Sigmoid colon (tissue), 7 donors: ENCODE results near the gene BBS2. TPM values are rescaled to one million over a fixed set of nuclear protein-coding genes. Genes with fewer than 3 reads are reported as not detected.

Experiments used
- DNase-seq: peaks from one replicate; pipeline ENCODE4 v3.0.0-alpha.2; 2019
- H3K27ac ChIP-seq, 4 donors: fragments of 200-600 bp; sonication (generic); one replicate each; pipeline ENCODE4 v1.5.1; 2016 to 2019; ENCODE audit warnings: mild to moderate bottlenecking in 1 of 4
- H3K27me3 ChIP-seq, 3 donors: fragments of 200-600 bp; sonication (generic); one replicate each; pipeline ENCODE4 v1.5.1; 2019; ENCODE audit warnings: mild to moderate bottlenecking in 1 of 3
- H3K36me3 ChIP-seq, 4 donors: fragments of 200-600 bp; sonication (generic); one replicate each; pipeline ENCODE4 v1.5.1; 2016 to 2019
- H3K4me1 ChIP-seq, 4 donors: fragments of 200-600 bp; sonication (generic); one replicate each; pipeline ENCODE4 v1.5.1; 2017 to 2019
- H3K4me3 ChIP-seq, 4 donors: fragments of 200-600 bp; sonication (generic); one replicate each; pipeline ENCODE4 v1.5.1; 2017 to 2019; ENCODE audit warnings: mild to moderate bottlenecking in 2 of 4, moderate library complexity in 1 of 4
- H3K9me3 ChIP-seq, 4 donors: fragments of 200-600 bp in 3 of 4; sonication (generic) in 3 of 4; one replicate each; pipeline versions ENCODE4 v1.5.1 to v1.6.1; 2013 to 2019
- CTCF ChIP-seq, 4 experiments: fragments of 450-650 bp in 3 of 4; fragments of 200-600 bp in 1 of 4; IDR thresholded peaks; one replicate each; pipeline ENCODE4 v1.5.1; 2016 to 2019; ENCODE audit warnings: antibody characterized with exemption in 4 of 4, mild to moderate bottlenecking in 3 of 4, moderate library complexity in 2 of 4
- EP300 ChIP-seq, 4 donors: sonication (generic); formaldehyde crosslinking; IDR thresholded peaks; one replicate each; pipeline ENCODE4 v1.6.1; 2017; ENCODE audit warnings: antibody characterized with exemption in 4 of 4
- POLR2A ChIP-seq, 2 donors: fragments of 450-650 bp; IDR thresholded peaks; one replicate each; pipeline ENCODE4 v1.6.1; 2016; ENCODE audit warnings: antibody characterized with exemption in 2 of 2, mild to moderate bottlenecking in 2 of 2, moderate library complexity in 2 of 2
- POLR2AphosphoS5 ChIP-seq, 4 donors: sonication (generic); formaldehyde crosslinking; IDR thresholded peaks; one replicate each; pipeline ENCODE4 v1.6.1; 2017; ENCODE audit warnings: antibody characterized with exemption in 4 of 4
- WGBS, 2 donors: extraction: QIAGEN DNeasy Blood & Tissue Kit; methylation state at CpG; one replicate each; pipeline ENCODE4 v1.1.7; 2013; 5-methylcytosine and 5-hydroxymethylcytosine counted together
- intact Hi-C: fragments of 100-400 bp; cut with DNase I; formaldehyde crosslinking; loops from one replicate; pipeline ENCODE4 v1.15.1; 2023
- polyA plus RNA-seq, 3 donors: library from polyadenylated mRNA; stranded (reverse); fragments of 200-250 nt; gene quantifications; one replicate each; pipeline ENCODE4 v1.2.3, GENCODE V29; 2013
- total RNA-seq, 4 donors: library from RNA; depleted of rRNA; stranded (reverse); fragments of >200 nt; gene quantifications; one replicate each; pipeline ENCODE4 v1.1.0, GENCODE V29; 2016
- donor health status: healthy with polysubstance abuse.
- donor health status: Bipolar disorder and iron deficiency.
- donor health status: healthy.

Gene BBS2
- total and polyA plus RNA-seq, 7 donors = 13.2 to 74.2 (median 40.8) TPM

GRCh38 chr16:56542039-56542438 lies 22.2 kb upstream of the BBS2 start:
- Histone ChIP-seq H3K4me1 (no peaks in the 10 kb centered on the region), H3K27me3 (no peaks in the 10 kb centered on the region), H3K27ac (no peak overlapping the region), H3K4me3 (no peak overlapping the region), H3K36me3 (no peaks in the 10 kb centered on the region), H3K9me3 (no peaks in the 10 kb centered on the region)
- no peak for DNase-seq
- intact Hi-C loops = no loop called here
- WGBS, 2 donors = 13 to 21% methylated on average over 2 of the region's 2 CpGs
- TF ChIP-seq POLR2AphosphoS5 (IDR thresholded peaks at IDR 0.05) = no peak
- no peak for TF ChIP-seq POLR2A (IDR thresholded peaks at IDR 0.05)
- no peak for TF ChIP-seq CTCF (IDR thresholded peaks at IDR 0.05)
- TF ChIP-seq EP300 (IDR thresholded peaks at IDR 0.05) = no peak

- intact Hi-C loops = no loop called here
- Histone ChIP-seq H3K36me3 (no peaks in the 10 kb centered on the region), H3K4me3 (no peak overlapping the region), H3K4me1 (no peaks in the 10 kb centered on the region), H3K27me3 (no peaks in the 10 kb centered on the region), H3K27ac (no peak overlapping the region), H3K9me3 (no peaks in the 10 kb centered on the region)
- DNase-seq = no peak
- WGBS, 2 donors = 53 to 69% methylated on average over 4 of the region's 4 CpGs
- TF ChIP-seq POLR2A (IDR thresholded peaks at IDR 0.05) = no peak
- TF ChIP-seq POLR2AphosphoS5 (IDR thresholded peaks at IDR 0.05) = no peak
- no peak for TF ChIP-seq EP300 (IDR thresholded peaks at IDR 0.05)
- no peak for TF ChIP-seq CTCF (IDR thresholded peaks at IDR 0.05)
Measured at GRCh38 chr16:56539656-56540055, 19.8 kb upstream of the BBS2 start.

- no peak overlapping the region for H3K4me3 ChIP-seq
- TF ChIP-seq CTCF (IDR thresholded peaks at IDR 0.05) (no peak), POLR2AphosphoS5 (IDR thresholded peaks at IDR 0.05) (no peak)
- H3K36me3 ChIP-seq = no peaks in the 10 kb centered on the region
- no peak overlapping the region for H3K27ac ChIP-seq
- whole genome bisulfite sequencing, 2 donors = 83 to 90% methylated on average over 7 of the region's 7 CpGs
- no peaks in the 10 kb centered on the region for H3K27me3 ChIP-seq
- DNase-seq = no peak
- no peaks in the 10 kb centered on the region for H3K4me1 ChIP-seq
- no peaks in the 10 kb centered on the region for H3K9me3 ChIP-seq
- intact Hi-C loops = no loop called here
Measured at GRCh38 chr16:56538331-56538730, 18.5 kb upstream of the BBS2 start.

GRCh38 chr16:56534847-56535383 lies 15.1 kb upstream of the BBS2 start:
- Histone ChIP-seq H3K4me1 (no peaks in the 10 kb centered on the region), H3K9me3 (no peaks in the 10 kb centered on the region), H3K36me3 (no peaks in the 10 kb centered on the region), H3K27me3 (no peaks in the 10 kb centered on the region), H3K27ac (no peak overlapping the region), H3K4me3 (no peak overlapping the region)
- 49 to 77% methylated on average over 8 of the region's 8 CpGs for WGBS, 2 donors
- DNase-seq = no peak
- intact Hi-C loops = no loop called here
- TF ChIP-seq POLR2AphosphoS5 (IDR thresholded peaks at IDR 0.05) = no peak
- TF ChIP-seq POLR2A (IDR thresholded peaks at IDR 0.05) = no peak
- no peak for TF ChIP-seq CTCF (IDR thresholded peaks at IDR 0.05)
- TF ChIP-seq EP300 (IDR thresholded peaks at IDR 0.05) = no peak

- Histone ChIP-seq H3K9me3 (no peaks in the 10 kb centered on the region), H3K27me3 (no peaks in the 10 kb centered on the region), H3K4me1 (no peaks in the 10 kb centered on the region), H3K4me3 (no peak overlapping the region), H3K27ac (no peak overlapping the region), H3K36me3 (no peaks in the 10 kb centered on the region)
- intact Hi-C loops = no loop called here
- WGBS, 2 donors = 46 to 78% methylated on average over 4 of the region's 4 CpGs
- TF ChIP-seq EP300 (IDR thresholded peaks at IDR 0.05) (no peak), POLR2A (IDR thresholded peaks at IDR 0.05) (no peak)
- no peak for DNase-seq
Measured at GRCh38 chr16:56532714-56533113, 12.9 kb upstream of the BBS2 start.
